GM19035 (cell line): ENCODE measurements around the gene GALNT18.

Experiments
- ATAC-seq: cut with Tn5 transposase; IDR thresholded peaks from one replicate; pipeline ENCODE4 v1.9.1; 2021; ENCODE audit not compliant: unreplicated experiment

The GALNT18 gene

GRCh38 chr11:11251394-11251970 is 370.3 kb downstream of the GALNT18 start:
- ATAC-seq, result no peak

- ATAC-seq, result no peak
These were observed 371.3 kb downstream of the GALNT18 start for GRCh38 chr11:11250470-11250869.

GRCh38 chr11:11247576-11247975 is 374.2 kb downstream of the GALNT18 start:
- no peak for ATAC-seq

GRCh38 chr11:11247086-11247485 is 374.7 kb downstream of the GALNT18 start:
- no peak for ATAC-seq

GRCh38 chr11:11246166-11246565 is 375.6 kb downstream of the GALNT18 start:
- no peak for ATAC-seq

- ATAC-seq, result no peak
These were observed 376.4 kb downstream of the GALNT18 start for GRCh38 chr11:11245453-11245852.

GRCh38 chr11:11244470-11245080 is 377.2 kb downstream of the GALNT18 start:
- peak; percentile 5 for ATAC-seq

- peak; percentile 64 for ATAC-seq
These were observed 378.0 kb downstream of the GALNT18 start for GRCh38 chr11:11243590-11244469.

GRCh38 chr11:11243209-11243589 is 378.6 kb downstream of the GALNT18 start:
- ATAC-seq, result no peak

GRCh38 chr11:11241284-11241683 is 380.5 kb downstream of the GALNT18 start:
- no peak for ATAC-seq

GRCh38 chr11:11239959-11240358 is 381.8 kb downstream of the GALNT18 start:
- no peak for ATAC-seq

GRCh38 chr11:11237070-11237832 is 384.6 kb downstream of the GALNT18 start:
- no peak for ATAC-seq

GRCh38 chr11:11236498-11237059 is 385.2 kb downstream of the GALNT18 start:
- no peak for ATAC-seq

GRCh38 chr11:11231763-11232162 is 390.0 kb downstream of the GALNT18 start:
- no peak for ATAC-seq

- no peak for ATAC-seq
These were observed 390.8 kb downstream of the GALNT18 start for GRCh38 chr11:11230802-11231562.

- no peak for ATAC-seq
These were observed 391.7 kb downstream of the GALNT18 start for GRCh38 chr11:11230087-11230486.

- no peak for ATAC-seq
These were observed 392.2 kb downstream of the GALNT18 start for GRCh38 chr11:11229647-11230046.

GRCh38 chr11:11227296-11228085 is 394.3 kb downstream of the GALNT18 start:
- ATAC-seq, result no peak
